Activated CD8-positive, alpha-beta T cell treated with anti-CD3 and anti-CD28 coated beads for 36 hours (primary cell): ENCODE results near the gene BCL2A1. TPM values are rescaled to one million over a fixed set of nuclear protein-coding genes. Genes with fewer than 3 reads are reported as not detected.
"Not testable (repeated sequence)": the region's sequence is repeated elsewhere in the genome, so short reads cannot be mapped to it uniquely, and the experiment has no call there.

Experiments used
- ATAC-seq: fragments of 200-7000 bp; cut with Tn5 transposase; one replicate; pipeline ENCODE4 v1.10.0; 2021; ENCODE audit warnings: mild to moderate bottlenecking, moderate library complexity
- CTCF ChIA-PET: fragments of 350-600 bp; sonication (Branson Sonifier 250); formaldehyde crosslinking; loops from one replicate; lab custom pipeline; 2021; ENCODE audit warnings: antibody characterized with exemption; lab: Charles Lee
- POLR2A ChIA-PET: fragments of 350-600 bp; sonication (Branson Sonifier 250); formaldehyde crosslinking; loops from one replicate; lab custom pipeline; 2021; ENCODE audit warnings: antibody characterized with exemption; lab: Charles Lee
- DNase-seq: peaks from one replicate; pipeline ENCODE4 v3.0.0-alpha.2; 2020
- H3K27ac Mint-ChIP-seq: one replicate; pipeline ENCODE4 v1.8.0; 2021; ENCODE audit warnings: mild to moderate bottlenecking, mixed read lengths
- H3K27me3 Mint-ChIP-seq: one replicate; pipeline ENCODE4 v1.8.0; 2021; ENCODE audit warnings: mixed read lengths
- H3K36me3 Mint-ChIP-seq: one replicate; pipeline ENCODE4 v1.8.0; 2021; ENCODE audit warnings: low read depth, mixed read lengths
- H3K4me1 Mint-ChIP-seq: one replicate; pipeline ENCODE4 v1.8.0; 2021; ENCODE audit warnings: low read depth, mixed read lengths
- H3K4me3 Mint-ChIP-seq: one replicate; pipeline ENCODE4 v1.8.0; 2021; ENCODE audit warnings: mild to moderate bottlenecking, moderate library complexity, mixed read lengths
- H3K9me3 Mint-ChIP-seq: one replicate; pipeline ENCODE4 v1.8.0; 2021; ENCODE audit warnings: mixed read lengths
- intact Hi-C: fragments of 100-400 bp; cut with micrococcal nuclease; formaldehyde crosslinking; loops from one replicate; pipeline ENCODE4 v1.10.0; 2022
- total RNA-seq, 2 experiments: library from RNA; stranded (reverse); gene quantifications; one replicate each; pipeline ENCODE4 v1.2.3, GENCODE V29; 2021
- TF ChIP-seq, protein P1 (sequence below): fragments of 200-600 bp; IDR thresholded peaks from one replicate; pipeline ENCODE4 v1.8.0; 2022; ENCODE audit warnings: antibody characterized with exemption, mild to moderate bottlenecking

Gene BCL2A1
- total RNA-seq, 2 experiments from 2014 or later, result 47.1 to 47.9 TPM

DNA sequence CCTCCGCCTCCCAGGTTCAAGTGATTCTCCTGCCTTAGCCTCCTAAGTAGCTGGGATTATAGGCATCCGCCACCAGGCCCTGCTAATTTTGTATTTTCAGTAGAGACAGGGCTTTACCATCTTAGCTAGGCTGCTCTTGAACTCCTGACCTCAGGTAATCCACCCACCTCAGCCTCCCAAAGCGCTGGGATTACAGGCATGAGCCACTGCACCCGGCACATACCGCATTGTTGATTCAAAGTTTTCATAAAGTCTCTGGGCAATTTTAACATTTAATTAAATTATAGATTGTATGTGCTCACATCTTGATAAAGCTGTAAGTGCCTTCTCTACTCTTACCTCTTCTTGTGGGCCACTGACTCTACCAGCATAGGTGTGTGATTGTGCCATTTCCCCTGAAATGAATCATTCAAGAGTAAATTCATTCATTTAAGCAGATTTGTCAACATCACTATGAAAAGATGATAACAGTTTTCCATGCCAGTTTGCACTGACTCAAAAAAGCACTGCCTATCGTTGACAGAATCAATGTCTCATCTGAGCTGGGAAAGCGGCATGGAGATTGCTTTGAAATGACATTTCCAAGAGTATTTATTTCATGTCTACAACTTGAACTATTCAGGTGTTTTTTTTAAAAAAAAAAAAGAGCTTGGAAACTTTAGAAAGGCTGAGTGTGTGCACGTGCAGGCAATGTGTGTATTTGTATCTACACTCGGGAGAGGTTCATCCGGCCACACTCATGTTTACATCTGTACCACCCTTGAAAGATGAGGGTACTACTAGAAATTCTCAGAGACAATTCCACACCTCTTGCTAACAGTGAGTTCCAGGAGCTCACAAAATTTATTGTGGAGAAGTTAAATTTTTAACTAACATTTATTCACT is 3.5 kb downstream of the BCL2A1 start:
- Mint-ChIP-seq H3K27me3 (no peaks in the 10 kb centered on the region), H3K9me3 (no peaks in the 10 kb centered on the region), H3K27ac (peak overlapping the region; percentile 97), H3K4me3 (peak overlapping the region; percentile 96), H3K36me3 (peaks cover 50% of the 10 kb centered on the region), H3K4me1 (peaks cover 54% of the 10 kb centered on the region)
- TF ChIP-seq, protein P1, sequence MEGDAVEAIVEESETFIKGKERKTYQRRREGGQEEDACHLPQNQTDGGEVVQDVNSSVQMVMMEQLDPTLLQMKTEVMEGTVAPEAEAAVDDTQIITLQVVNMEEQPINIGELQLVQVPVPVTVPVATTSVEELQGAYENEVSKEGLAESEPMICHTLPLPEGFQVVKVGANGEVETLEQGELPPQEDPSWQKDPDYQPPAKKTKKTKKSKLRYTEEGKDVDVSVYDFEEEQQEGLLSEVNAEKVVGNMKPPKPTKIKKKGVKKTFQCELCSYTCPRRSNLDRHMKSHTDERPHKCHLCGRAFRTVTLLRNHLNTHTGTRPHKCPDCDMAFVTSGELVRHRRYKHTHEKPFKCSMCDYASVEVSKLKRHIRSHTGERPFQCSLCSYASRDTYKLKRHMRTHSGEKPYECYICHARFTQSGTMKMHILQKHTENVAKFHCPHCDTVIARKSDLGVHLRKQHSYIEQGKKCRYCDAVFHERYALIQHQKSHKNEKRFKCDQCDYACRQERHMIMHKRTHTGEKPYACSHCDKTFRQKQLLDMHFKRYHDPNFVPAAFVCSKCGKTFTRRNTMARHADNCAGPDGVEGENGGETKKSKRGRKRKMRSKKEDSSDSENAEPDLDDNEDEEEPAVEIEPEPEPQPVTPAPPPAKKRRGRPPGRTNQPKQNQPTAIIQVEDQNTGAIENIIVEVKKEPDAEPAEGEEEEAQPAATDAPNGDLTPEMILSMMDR, result no peak
- ATAC-seq (peak; percentile 47), DNase-seq (peak; percentile 65)
- CTCF ChIA-PET, result interaction anchor here (0.6 to 2.8 kb wide), 9 partner anchors 8 to 206 kb away, joined by 3 to 12 read pairs (median 5); partner anchors contain the start of gene MTHFS
- POLR2A ChIA-PET, result interaction anchor here (0.6 to 4.8 kb wide), 12 partner anchors 11 to 147 kb away, joined by 3 to 47 read pairs (median 4); partner anchors contain the start of genes MTHFS and ZFAND6
- intact Hi-C loops, result loop anchor here (2.0 to 10.0 kb wide), 3 partner anchors 71 to 1347 kb away; partner anchors contain the start of genes MTHFS and ZFAND6

DNA sequence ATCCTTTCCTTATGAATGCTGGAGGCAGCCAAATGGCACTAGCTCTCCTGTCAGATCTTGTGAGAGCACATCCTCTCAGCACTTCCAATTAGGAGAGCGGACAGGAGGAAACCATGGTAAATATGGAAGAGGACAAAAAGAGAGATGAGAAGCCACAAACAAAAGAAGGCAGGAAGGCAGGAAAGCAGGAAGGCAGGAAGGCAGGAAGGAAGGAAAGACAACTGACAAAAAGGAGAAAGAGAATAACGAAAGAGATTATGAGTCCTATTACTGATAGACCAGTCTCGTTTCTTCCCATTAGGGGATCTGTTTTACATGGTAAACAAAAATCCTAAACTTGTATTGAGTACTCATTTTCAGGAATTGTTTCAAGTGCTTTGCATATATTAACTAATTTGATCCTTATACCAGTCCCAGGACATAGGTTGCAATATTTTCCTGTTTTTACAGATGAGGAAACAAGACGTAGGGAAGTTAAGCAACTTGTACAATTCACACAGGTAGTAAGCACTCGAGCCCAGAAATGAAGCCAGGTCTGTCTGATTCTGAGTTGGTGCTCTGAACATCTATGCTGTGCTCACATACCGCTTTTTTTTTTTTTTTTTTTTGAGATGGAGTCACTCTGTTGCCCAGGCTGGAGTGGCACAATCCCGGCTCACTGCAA is 4.2 kb downstream of the BCL2A1 start:
- TF ChIP-seq, protein P1, result no peak
- DNase-seq (no peak), ATAC-seq (no peak)
- intact Hi-C loops, result loop anchor here (2.0 to 10.0 kb wide), 3 partner anchors 70 to 1348 kb away; partner anchors contain the start of genes MTHFS and ZFAND6
- Mint-ChIP-seq H3K9me3 (peaks cover 2% of the 10 kb centered on the region), H3K4me3 (peak overlapping the region; percentile 96), H3K27me3 (no peaks in the 10 kb centered on the region), H3K27ac (peak overlapping the region; percentile 97), H3K36me3 (peaks cover 56% of the 10 kb centered on the region), H3K4me1 (peaks cover 55% of the 10 kb centered on the region)
- CTCF ChIA-PET, result interaction anchor here (0.9 to 1.9 kb wide), 4 partner anchors 26 to 206 kb away, joined by 3 to 7 read pairs (median 4); no protein-coding TSS in a partner anchor
- POLR2A ChIA-PET, result interaction anchor here (0.9 to 4.8 kb wide), 7 partner anchors 12 to 71 kb away, joined by 3 to 47 read pairs (median 6); partner anchors contain the start of gene MTHFS

DNA sequence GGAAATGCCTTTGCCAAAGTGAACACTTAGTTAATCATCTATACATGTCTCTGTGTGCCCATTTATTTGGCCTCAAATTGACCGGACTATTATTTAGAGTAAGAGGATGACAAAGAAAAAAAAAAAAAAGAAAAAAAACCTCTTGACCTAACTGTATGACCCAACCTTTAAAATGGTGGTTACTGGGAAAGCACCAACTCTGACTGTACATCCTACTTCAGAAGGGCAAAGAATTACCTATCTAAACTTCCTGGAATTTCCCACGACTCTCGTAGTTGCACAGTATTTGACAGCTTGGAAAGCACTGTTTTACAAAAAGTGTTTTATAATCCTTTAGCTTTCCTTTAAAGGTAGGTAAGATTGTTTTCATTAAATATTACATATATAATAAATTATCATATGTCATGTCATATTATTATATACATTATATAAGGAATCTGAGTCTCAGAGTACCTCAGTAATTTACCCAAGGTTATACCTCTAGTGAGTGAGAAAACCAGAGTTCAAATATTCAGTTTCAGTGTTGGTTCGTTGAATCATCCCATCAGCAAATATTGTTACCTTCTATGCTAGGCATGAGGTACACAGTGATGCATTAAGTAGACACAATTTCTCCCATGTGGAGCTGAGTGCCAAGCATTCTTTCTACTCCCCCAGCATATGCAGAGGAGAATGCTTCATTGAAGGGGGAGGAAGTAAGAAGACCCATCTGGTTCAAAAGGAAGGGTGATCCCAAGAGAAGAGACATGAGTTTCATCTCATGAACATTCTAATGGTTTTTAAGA is 5.0 kb downstream of the BCL2A1 start:
- no peaks in the 10 kb centered on the region for H3K27me3 Mint-ChIP-seq
- ChIA-PET POLR2A (interaction anchor here (0.9 to 3.8 kb wide), 4 partner anchors 12 to 70 kb away, joined by 3 to 38 read pairs (median 14); partner anchors contain the start of gene MTHFS), CTCF (interaction anchor here (0.9 kb wide), 1 partner anchor 71 kb away, joined by 3 read pairs; no protein-coding TSS in a partner anchor)
- peak overlapping the region; percentile 97 for H3K27ac Mint-ChIP-seq
- DNase-seq (no peak), ATAC-seq (peak; percentile 41)
- peaks cover 55% of the 10 kb centered on the region for H3K36me3 Mint-ChIP-seq
- peaks cover 2% of the 10 kb centered on the region for H3K9me3 Mint-ChIP-seq
- TF ChIP-seq, protein P1, result no peak
- peaks cover 51% of the 10 kb centered on the region for H3K4me1 Mint-ChIP-seq
- intact Hi-C loops, result loop anchor here (2.0 to 10.0 kb wide), 3 partner anchors 69 to 1349 kb away; partner anchors contain the start of genes MTHFS and ZFAND6
- peak overlapping the region; percentile 96 for H3K4me3 Mint-ChIP-seq

DNA sequence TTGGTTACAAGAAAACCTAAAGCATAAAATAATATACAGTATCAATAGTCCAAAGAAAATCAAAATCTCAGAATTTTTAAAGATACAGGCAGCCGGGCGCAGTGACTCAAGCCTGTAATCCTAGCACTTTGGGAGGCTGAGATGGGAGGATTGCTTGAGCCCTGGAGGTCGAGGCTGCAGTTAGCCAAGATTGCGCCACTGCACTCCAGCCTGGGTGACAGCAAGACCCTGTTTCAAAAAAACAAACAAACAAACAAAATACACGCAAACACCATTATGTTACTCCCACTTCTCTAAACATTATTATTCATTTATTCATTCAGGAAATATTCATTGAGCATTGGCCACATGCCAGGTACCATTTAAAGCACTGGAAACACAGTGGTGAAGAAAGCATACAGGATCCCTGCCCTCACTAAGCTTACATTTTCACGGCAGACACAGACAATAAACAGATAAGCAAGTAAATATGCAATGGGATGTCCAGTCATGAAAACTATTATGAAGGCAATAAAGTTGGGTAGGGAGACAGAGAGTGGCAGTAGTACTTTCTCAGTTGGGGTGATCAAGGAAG is 6.7 kb downstream of the BCL2A1 start:
- Mint-ChIP-seq H3K27me3 (no peaks in the 10 kb centered on the region), H3K36me3 (peaks cover 60% of the 10 kb centered on the region), H3K27ac (peak overlapping the region; percentile 75), H3K4me1 (peaks cover 61% of the 10 kb centered on the region), H3K9me3 (peaks cover 2% of the 10 kb centered on the region), H3K4me3 (peak overlapping the region; percentile 29)
- ATAC-seq (no peak), DNase-seq (no peak)
- TF ChIP-seq, protein P1, result no peak
- intact Hi-C loops, result loop anchor here (10.0 kb wide), 1 partner anchor 1350 kb away; no protein-coding TSS in a partner anchor
- ChIA-PET POLR2A (interaction anchor here (0.6 to 1.3 kb wide), 4 partner anchors 12 to 653 kb away, joined by 3 to 6 read pairs (median 4); partner anchors contain the start of gene MTHFS), CTCF (no interaction called here)

DNA sequence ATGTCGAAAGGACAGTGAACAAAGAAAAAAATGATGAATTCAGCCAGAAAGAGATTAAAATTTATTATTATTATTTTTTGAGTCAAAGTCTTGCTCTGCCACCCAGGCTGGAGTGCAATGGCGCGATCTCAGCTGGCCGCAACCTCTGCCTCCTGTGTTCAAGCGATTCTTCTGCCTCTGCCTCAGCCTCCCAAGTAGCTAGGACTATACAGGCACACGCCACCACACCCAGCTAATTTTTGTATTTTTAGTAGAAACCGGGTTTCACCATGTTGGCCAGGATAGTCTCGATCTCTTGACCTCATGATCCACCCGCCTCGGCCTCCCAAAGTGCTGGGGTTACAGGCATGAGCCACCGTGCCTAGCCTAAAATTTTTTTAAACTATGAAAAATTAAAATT is 8.1 kb downstream of the BCL2A1 start:
- H3K9me3 Mint-ChIP-seq, H3K4me3 Mint-ChIP-seq, CTCF ChIA-PET, POLR2A ChIA-PET, H3K27me3 Mint-ChIP-seq, DNase-seq, ATAC-seq: not testable (repeated sequence)
- H3K36me3 Mint-ChIP-seq, result peaks cover 55% of the 10 kb centered on the region
- intact Hi-C loops, result loop anchor here (10.0 kb wide), 1 partner anchor 1352 kb away; no protein-coding TSS in a partner anchor
- H3K27ac Mint-ChIP-seq, result peak overlapping the region; percentile 34
- peaks cover 61% of the 10 kb centered on the region for H3K4me1 Mint-ChIP-seq
